ENCODE data around the gene CCDC93. TPM values are rescaled to one million over a fixed set of nuclear protein-coding genes. Genes with fewer than 3 reads are reported as not detected.

CCDC93 gene, protein sequence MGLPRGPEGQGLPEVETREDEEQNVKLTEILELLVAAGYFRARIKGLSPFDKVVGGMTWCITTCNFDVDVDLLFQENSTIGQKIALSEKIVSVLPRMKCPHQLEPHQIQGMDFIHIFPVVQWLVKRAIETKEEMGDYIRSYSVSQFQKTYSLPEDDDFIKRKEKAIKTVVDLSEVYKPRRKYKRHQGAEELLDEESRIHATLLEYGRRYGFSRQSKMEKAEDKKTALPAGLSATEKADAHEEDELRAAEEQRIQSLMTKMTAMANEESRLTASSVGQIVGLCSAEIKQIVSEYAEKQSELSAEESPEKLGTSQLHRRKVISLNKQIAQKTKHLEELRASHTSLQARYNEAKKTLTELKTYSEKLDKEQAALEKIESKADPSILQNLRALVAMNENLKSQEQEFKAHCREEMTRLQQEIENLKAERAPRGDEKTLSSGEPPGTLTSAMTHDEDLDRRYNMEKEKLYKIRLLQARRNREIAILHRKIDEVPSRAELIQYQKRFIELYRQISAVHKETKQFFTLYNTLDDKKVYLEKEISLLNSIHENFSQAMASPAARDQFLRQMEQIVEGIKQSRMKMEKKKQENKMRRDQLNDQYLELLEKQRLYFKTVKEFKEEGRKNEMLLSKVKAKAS
- 10 to 100 TPM; 26.2 to 39.5 TPM for total RNA-seq

DNA sequence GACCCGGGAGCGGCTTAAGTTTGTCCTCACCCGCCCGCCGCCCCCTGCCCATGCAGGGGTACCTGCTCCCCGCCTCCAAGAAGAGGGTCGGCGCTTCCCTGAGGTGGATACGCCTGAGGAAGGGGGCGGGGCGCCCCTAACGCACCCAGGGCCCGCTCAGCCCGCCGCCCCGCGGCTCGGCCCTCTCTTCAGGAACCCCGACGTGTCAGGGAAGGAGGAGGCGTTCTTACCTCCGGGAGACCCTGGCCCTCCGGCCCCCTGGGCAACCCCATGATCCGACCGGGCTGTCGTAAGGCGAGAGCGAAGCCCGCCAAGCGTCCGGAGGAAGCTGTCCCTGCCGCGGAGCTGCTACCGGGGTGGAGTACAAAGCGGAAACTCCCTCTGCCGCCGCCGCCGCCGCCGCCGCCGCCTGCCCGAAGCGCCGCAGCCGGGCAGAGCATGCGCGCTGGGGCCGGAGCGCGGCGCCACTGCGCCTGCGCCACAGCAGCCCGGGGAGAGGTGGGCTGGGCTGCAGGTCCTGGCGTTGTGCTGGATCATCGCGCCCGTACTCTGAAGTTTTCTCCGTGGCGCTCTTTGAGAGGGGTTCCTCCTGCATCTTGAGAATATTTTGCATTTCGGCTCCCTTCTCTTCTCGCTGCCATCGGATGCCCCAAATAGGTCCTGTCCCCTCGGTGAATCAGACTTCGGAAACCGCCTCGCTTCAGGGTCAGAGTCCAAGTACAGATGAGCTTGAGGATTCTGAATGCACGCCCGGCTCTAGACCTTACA, at the start of gene CCDC93:
Gene CCDC93, minus strand, starts transcription at position 347 of the 768 bp plus-strand sequence. Its CDS starts 75 bp downstream, at position 272.
- Mint-ChIP-seq H3K9me3 (ENCODE audit: low read depth) (no peaks in the 10 kb centered on the region), H3K36me3 (ENCODE audit: low read depth) (peaks cover 5% of the 10 kb centered on the region), H3K4me3 (peak within 1 kb of the TSS; percentile 85), H3K4me1 (peaks cover 42% of the 10 kb centered on the region), H3K27me3 (no peaks in the 10 kb centered on the region), H3K27ac (peak within 1 kb of the TSS; percentile 87)
- intact Hi-C loops (cut with DNase I, micrococcal nuclease), result loop anchor here (1.0 to 5.0 kb wide), 7 partner anchors 11 to 1353 kb away; partner anchors contain the start of genes DDX18 (in 2 of the 2), C2orf76 (in 1 of the 2), DBI (in 1 of the 2) and INSIG2 (in 1 of the 2)
- ChIA-PET POLR2A (interaction anchor here (0.6 to 1.2 kb wide), 3 partner anchors 11 to 200 kb away, joined by 3 to 5 read pairs (median 4); partner anchors contain the start of gene DDX18), CTCF (interaction anchor here (0.5 to 2.9 kb wide), 8 partner anchors 10 to 867 kb away, joined by 3 to 35 read pairs (median 4); partner anchors contain the start of gene DDX18)
- peak; percentile 89 for ATAC-seq
- DNase-seq, result peak; percentile 90

DNA sequence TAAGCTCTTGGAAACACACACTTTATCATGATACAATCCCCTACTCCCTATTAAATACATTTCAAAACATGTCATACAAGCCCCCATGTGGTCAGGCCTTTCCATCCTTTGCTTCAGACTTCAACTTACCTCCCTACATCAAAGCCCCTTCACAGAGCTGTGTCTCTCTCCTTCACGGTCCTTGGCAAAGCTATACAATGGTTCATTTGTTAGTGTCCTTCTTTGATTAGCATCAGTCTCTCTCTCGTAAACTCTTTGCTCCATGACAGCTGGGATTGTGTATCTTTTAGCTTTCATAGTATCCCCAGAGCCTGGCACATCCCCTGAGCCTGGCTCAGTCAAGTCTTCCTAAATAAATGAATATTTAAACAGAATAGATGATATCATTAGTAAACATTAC, 48.8 kb upstream of the CCDC93 start:
- Mint-ChIP-seq H3K27ac (no peak overlapping the region), H3K4me3 (no peak overlapping the region), H3K4me1 (peaks cover 10% of the 10 kb centered on the region), H3K9me3 (ENCODE audit: low read depth) (no peaks in the 10 kb centered on the region), H3K27me3 (peaks cover 21% of the 10 kb centered on the region), H3K36me3 (ENCODE audit: low read depth) (no peaks in the 10 kb centered on the region)
- intact Hi-C loops (cut with DNase I, micrococcal nuclease), result no loop called here
- ATAC-seq (no peak), DNase-seq (no peak)
- ChIA-PET POLR2A (interaction anchor here (0.6 kb wide), 1 partner anchor 240 kb away, joined by 3 read pairs; no protein-coding TSS in a partner anchor), CTCF (interaction anchor here (0.5 to 3.2 kb wide), 3 partner anchors 16 to 92 kb away, joined by 4 to 14 read pairs (median 13); no protein-coding TSS in a partner anchor)

DNA sequence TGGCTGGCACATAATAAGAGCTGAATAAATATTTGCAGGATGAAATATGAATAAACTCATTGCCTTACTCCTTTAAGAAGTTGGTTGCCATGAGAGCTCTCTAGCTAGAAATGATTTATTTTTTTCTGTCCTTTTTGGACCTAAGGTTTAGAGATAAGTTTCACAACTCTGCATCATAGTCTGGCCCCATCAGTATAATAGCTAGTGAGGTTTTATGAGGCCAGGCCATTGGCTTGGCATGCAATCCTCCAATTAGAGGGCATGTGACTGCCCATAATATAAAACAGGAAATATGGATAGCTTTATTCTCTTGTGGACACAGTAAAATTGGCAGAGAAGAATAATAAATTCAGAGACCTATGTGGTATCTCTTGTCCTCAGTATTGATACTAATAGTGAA, 48.2 kb upstream of the CCDC93 start:
- intact Hi-C loops (cut with DNase I, micrococcal nuclease), result no loop called here
- no peak overlapping the region for H3K27ac Mint-ChIP-seq
- H3K4me3 Mint-ChIP-seq, result no peak overlapping the region
- H3K36me3 Mint-ChIP-seq (ENCODE audit: low read depth), result no peaks in the 10 kb centered on the region
- ChIA-PET POLR2A (interaction anchor here (0.6 kb wide), 1 partner anchor 239 kb away, joined by 3 read pairs; no protein-coding TSS in a partner anchor), CTCF (interaction anchor here (0.7 to 3.2 kb wide), 3 partner anchors 15 to 34 kb away, joined by 4 to 14 read pairs (median 13); no protein-coding TSS in a partner anchor)
- no peaks in the 10 kb centered on the region for H3K9me3 Mint-ChIP-seq (ENCODE audit: low read depth)
- no peak for DNase-seq
- H3K4me1 Mint-ChIP-seq, result peaks cover 10% of the 10 kb centered on the region
- ATAC-seq, result no peak
- H3K27me3 Mint-ChIP-seq, result peaks cover 22% of the 10 kb centered on the region

DNA sequence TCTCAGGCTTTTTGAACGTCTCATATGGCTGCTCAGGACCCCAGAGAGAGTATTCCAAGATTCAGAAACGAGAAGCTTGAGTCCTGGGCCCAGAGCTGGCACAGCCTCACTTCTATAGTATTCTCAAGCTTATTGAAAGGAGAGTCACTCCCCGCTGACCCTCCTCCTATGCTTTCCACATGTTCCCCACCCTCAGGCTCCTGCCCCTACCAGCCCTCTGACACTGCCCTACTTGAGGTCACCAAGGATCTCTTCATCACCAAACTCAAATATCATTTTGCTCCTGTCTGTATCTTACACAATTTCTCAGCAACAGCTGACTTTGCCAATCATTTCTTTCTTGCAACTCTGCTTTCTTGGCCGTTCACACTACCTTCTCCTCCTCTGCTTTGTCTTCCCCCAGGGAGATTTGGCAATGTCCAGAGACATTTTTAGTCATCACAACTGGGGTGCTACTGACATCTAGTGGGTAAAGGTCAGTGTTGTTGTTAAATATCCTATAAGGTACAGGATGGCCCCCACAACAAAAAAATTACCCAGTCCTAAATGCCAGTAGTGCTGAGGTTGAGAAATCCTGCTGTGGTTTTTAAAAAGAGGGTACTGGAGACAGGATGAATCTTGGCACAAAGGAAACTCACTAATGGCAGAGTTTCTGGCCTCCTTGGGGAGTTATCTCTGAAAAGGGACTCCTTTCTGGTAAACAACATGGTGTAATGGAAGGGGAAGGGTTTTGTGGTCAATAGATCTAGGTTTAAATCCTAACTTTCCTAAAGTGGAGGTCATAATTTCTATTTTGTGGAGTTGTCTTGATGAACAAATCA, 47.5 kb upstream of the CCDC93 start:
- ATAC-seq (no peak), DNase-seq (no peak)
- ChIA-PET POLR2A (no interaction called here), CTCF (interaction anchor here (0.5 to 3.2 kb wide), 6 partner anchors 10 to 141 kb away, joined by 3 to 14 read pairs (median 5); no protein-coding TSS in a partner anchor)
- Mint-ChIP-seq H3K9me3 (ENCODE audit: low read depth) (no peaks in the 10 kb centered on the region), H3K4me3 (no peak overlapping the region), H3K27me3 (peaks cover 22% of the 10 kb centered on the region), H3K27ac (no peak overlapping the region), H3K4me1 (peaks cover 10% of the 10 kb centered on the region), H3K36me3 (ENCODE audit: low read depth) (no peaks in the 10 kb centered on the region)
- intact Hi-C loops (cut with DNase I, micrococcal nuclease), result loop anchor here in 1 of 2 experiments (1.0 kb wide), 1 partner anchor 29 kb away; no protein-coding TSS in a partner anchor

DNA sequence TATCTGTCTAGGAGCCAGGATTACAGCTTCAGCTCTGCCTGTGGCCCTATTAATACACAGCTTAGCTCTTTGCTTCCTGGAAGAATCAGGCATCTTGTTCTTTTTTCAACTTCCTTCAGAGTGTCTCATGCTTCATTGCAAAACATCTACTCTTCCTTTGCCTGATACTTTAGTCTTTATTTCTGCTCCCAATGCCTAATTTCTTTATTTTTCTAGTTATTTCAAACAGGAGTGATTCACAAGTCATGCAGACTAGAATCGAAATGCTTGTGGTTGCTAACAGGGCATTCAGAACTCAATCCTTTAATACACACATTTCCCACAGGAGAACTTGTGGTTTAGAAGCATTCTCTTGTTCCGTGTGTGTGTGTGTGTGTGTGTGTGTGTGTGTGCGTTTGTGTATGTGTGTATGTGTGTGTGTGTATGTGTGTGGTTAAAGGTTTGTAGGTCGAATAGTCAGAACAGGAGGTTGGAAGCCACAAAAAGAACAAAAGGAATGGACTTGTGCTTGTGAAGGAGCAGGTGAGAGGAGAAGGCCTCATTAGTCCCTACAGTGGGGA, 46.1 kb upstream of the CCDC93 start:
- intact Hi-C loops (cut with DNase I, micrococcal nuclease), result no loop called here
- H3K27me3 Mint-ChIP-seq, result peaks cover 16% of the 10 kb centered on the region
- H3K4me3 Mint-ChIP-seq, result no peak overlapping the region
- no peak for DNase-seq
- H3K36me3 Mint-ChIP-seq (ENCODE audit: low read depth), result no peaks in the 10 kb centered on the region
- H3K9me3 Mint-ChIP-seq (ENCODE audit: low read depth), result no peaks in the 10 kb centered on the region
- peak; percentile 80 for ATAC-seq
- ChIA-PET CTCF (interaction anchor here (2.0 to 3.2 kb wide), 4 partner anchors 8 to 27 kb away, joined by 6 to 14 read pairs (median 11); no protein-coding TSS in a partner anchor), POLR2A (no interaction called here)
- peaks cover 10% of the 10 kb centered on the region for H3K4me1 Mint-ChIP-seq
- H3K27ac Mint-ChIP-seq, result no peak overlapping the region

DNA sequence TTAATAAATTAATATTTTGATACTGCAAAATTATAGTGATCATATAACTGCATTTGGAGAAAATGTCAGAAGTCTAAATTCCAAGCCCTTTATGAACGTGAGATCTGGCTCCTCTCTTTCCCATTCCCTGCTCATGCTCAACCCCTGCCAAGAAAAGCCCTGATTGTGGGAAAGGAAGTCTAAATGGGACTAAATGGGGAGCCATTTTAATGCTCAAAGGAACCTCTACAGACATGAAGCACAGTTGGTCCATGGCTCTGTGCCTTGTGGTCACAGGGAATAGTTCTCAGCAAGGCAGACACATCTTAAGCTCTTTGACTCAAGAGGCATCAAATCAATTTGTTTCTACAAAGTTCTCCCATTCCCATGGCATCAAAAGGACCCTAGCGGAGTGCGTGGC, 45.1 kb upstream of the CCDC93 start:
- H3K27ac Mint-ChIP-seq, result no peak overlapping the region
- no peaks in the 10 kb centered on the region for H3K36me3 Mint-ChIP-seq (ENCODE audit: low read depth)
- peaks cover 16% of the 10 kb centered on the region for H3K27me3 Mint-ChIP-seq
- DNase-seq (no peak), ATAC-seq (no peak)
- ChIA-PET CTCF (interaction anchor here (0.6 to 2.7 kb wide), 4 partner anchors 9 to 68 kb away, joined by 3 to 9 read pairs (median 5); no protein-coding TSS in a partner anchor), POLR2A (no interaction called here)
- H3K9me3 Mint-ChIP-seq (ENCODE audit: low read depth), result no peaks in the 10 kb centered on the region
- intact Hi-C loops (cut with DNase I, micrococcal nuclease), result no loop called here
- no peak overlapping the region for H3K4me3 Mint-ChIP-seq
- peaks cover 10% of the 10 kb centered on the region for H3K4me1 Mint-ChIP-seq

DNA sequence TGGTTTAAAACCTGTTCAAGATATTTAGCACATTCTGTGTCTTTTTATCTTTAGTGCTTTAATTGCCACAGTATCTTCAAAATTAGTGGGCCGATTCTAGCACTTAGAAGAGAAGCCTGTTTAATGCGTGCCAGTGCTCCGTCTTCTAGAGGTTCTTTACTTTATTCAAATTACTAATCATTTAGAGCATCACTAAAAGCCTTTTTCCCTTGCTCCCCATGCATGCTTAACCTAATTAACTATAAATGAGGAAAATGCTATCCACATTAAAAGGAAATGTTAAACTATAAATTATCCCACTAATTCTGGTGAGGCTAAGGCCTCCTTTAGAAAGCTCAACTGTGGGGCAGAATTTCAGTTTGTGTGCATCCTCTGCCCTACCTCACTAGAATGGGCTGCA, 42.9 kb upstream of the CCDC93 start:
- Mint-ChIP-seq H3K27ac (no peak overlapping the region), H3K36me3 (ENCODE audit: low read depth) (no peaks in the 10 kb centered on the region), H3K27me3 (peaks cover 12% of the 10 kb centered on the region), H3K4me3 (no peak overlapping the region), H3K4me1 (peaks cover 10% of the 10 kb centered on the region), H3K9me3 (ENCODE audit: low read depth) (no peaks in the 10 kb centered on the region)
- no peak for DNase-seq
- ChIA-PET CTCF (interaction anchor here (0.8 to 2.0 kb wide), 2 partner anchors 10 to 12 kb away, joined by 4 to 6 read pairs; no protein-coding TSS in a partner anchor), POLR2A (no interaction called here)
- intact Hi-C loops (cut with DNase I, micrococcal nuclease), result no loop called here
- no peak for ATAC-seq

DNA sequence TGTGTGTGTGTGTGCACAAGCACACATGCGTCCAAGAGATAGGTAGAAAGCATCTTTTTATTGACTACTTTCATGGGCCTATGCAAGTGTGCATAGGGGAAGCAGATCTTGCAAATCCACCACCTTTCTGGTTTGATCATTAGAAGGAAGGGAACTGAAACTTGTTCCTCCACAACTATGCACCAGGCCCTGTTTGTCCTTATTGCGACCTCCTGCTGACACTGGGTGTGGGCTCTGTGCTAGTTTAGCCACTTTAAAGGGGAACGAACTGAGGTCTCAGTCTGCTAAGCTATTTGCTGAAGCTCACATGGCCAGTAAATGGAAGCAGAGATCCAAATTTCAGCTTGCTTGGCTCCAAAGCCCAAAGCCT, 42.3 kb upstream of the CCDC93 start:
- ChIA-PET CTCF (interaction anchor here (0.6 to 2.0 kb wide), 3 partner anchors 10 to 826 kb away, joined by 3 to 6 read pairs (median 4); no protein-coding TSS in a partner anchor), POLR2A (no interaction called here)
- ATAC-seq (no peak), DNase-seq (no peak)
- Mint-ChIP-seq H3K27ac (no peak overlapping the region), H3K4me1 (peaks cover 8% of the 10 kb centered on the region), H3K4me3 (no peak overlapping the region), H3K36me3 (ENCODE audit: low read depth) (no peaks in the 10 kb centered on the region), H3K9me3 (ENCODE audit: low read depth) (no peaks in the 10 kb centered on the region), H3K27me3 (peaks cover 12% of the 10 kb centered on the region)
- intact Hi-C loops (cut with DNase I, micrococcal nuclease), result no loop called here

DNA sequence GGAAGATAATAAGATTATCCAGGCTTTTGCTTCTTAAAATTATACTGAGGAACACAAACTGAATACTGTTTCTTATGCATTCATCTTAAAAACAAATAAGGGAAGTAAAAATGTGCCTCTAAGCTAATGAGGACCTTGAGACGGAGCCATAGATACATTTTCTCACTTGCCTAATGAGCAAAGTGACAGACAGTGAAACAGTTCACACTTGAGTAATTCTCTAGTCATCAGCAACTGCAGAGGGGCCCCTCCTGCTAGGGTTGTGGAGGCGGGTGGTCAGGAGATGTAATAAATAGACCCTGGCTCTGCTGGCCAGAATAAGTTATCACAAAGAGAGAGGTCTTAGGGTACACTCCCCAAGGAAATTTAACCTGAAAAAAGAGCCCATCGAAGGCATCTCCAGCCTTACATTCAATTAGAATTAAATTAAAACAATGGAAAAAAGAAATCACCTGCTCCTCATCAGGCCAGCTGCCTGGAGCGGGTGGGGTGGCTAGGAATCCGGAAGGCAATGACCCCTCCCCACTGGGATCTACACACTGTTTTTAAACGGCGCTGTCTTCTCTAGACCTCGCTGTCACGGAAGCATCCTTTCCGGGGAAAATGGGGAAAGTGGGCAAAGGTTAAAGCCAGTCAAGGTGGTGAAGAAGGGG, 41.8 kb upstream of the CCDC93 start:
- Mint-ChIP-seq H3K9me3 (ENCODE audit: low read depth) (no peaks in the 10 kb centered on the region), H3K4me1 (peaks cover 8% of the 10 kb centered on the region), H3K27me3 (peaks cover 13% of the 10 kb centered on the region), H3K36me3 (ENCODE audit: low read depth) (no peaks in the 10 kb centered on the region), H3K4me3 (no peak overlapping the region), H3K27ac (no peak overlapping the region)
- ATAC-seq, result no peak
- ChIA-PET POLR2A (no interaction called here), CTCF (interaction anchor here (0.6 to 2.0 kb wide), 2 partner anchors 9 to 827 kb away, joined by 3 to 6 read pairs; no protein-coding TSS in a partner anchor)
- no peak for DNase-seq
- intact Hi-C loops (cut with DNase I, micrococcal nuclease), result no loop called here

Measured in activated CD4-positive, alpha-beta T cell treated with anti-CD3 and anti-CD28 coated beads for 36 hours (primary cell).